ENCODE measurements around the gene ACSS3.
"Not testable (repeated sequence)": the region's sequence is repeated elsewhere in the genome, so short reads cannot be mapped to it uniquely, and the experiment has no call there.

ACSS3 gene

GRCh38 chr12:81168445-81168844 is 90.6 kb downstream of the ACSS3 start:
- no peak for DNase-seq

- DNase-seq, result no peak
Observed at GRCh38 chr12:81170072-81170471, 92.2 kb downstream of the ACSS3 start.

GRCh38 chr12:81172851-81173250 is 95.0 kb downstream of the ACSS3 start:
- no peak for DNase-seq

- DNase-seq, result no peak
Observed at GRCh38 chr12:81174664-81175063, 96.8 kb downstream of the ACSS3 start.

- DNase-seq, result no peak
Observed at GRCh38 chr12:81176796-81177195, 98.9 kb downstream of the ACSS3 start.

GRCh38 chr12:81181691-81182090 is 103.8 kb downstream of the ACSS3 start:
- DNase-seq, result no peak

- no peak for DNase-seq
Observed at GRCh38 chr12:81187686-81188085, 109.8 kb downstream of the ACSS3 start.

- DNase-seq, result no peak
Observed at GRCh38 chr12:81196595-81196994, 118.7 kb downstream of the ACSS3 start.

- DNase-seq, result not testable (repeated sequence)
Observed at GRCh38 chr12:81200561-81200960, 122.7 kb downstream of the ACSS3 start.

GRCh38 chr12:81203671-81204204 is 125.9 kb downstream of the ACSS3 start:
- no peak for DNase-seq

GRCh38 chr12:81205416-81205815 is 127.5 kb downstream of the ACSS3 start:
- DNase-seq, result no peak

- no peak for DNase-seq
Observed at GRCh38 chr12:81206429-81206828, 128.6 kb downstream of the ACSS3 start.

GRCh38 chr12:81207173-81207572 is 129.3 kb downstream of the ACSS3 start:
- DNase-seq, result no peak

- no peak for DNase-seq
Observed at GRCh38 chr12:81207664-81208063, 129.8 kb downstream of the ACSS3 start.

GRCh38 chr12:81208187-81208911 is 130.5 kb downstream of the ACSS3 start:
- no peak for DNase-seq

GRCh38 chr12:81209012-81209411 is 131.1 kb downstream of the ACSS3 start:
- no peak for DNase-seq

- not testable (repeated sequence) for DNase-seq
Observed at GRCh38 chr12:81209772-81210225, 131.9 kb downstream of the ACSS3 start.

GRCh38 chr12:81211306-81211705 is 133.4 kb downstream of the ACSS3 start:
- no peak for DNase-seq

- DNase-seq, result no peak
Observed at GRCh38 chr12:81212996-81213696, 135.3 kb downstream of the ACSS3 start.

GRCh38 chr12:81216739-81217138 is 138.9 kb downstream of the ACSS3 start:
- DNase-seq, result no peak

- DNase-seq, result no peak
Observed at GRCh38 chr12:81221681-81222080, 143.8 kb downstream of the ACSS3 start.

GRCh38 chr12:81222846-81223592 is 145.1 kb downstream of the ACSS3 start:
- DNase-seq, result no peak

GRCh38 chr12:81224626-81225025 is 146.7 kb downstream of the ACSS3 start:
- no peak for DNase-seq
